Panc1 (cell line): Measurements from ENCODE around the gene LACRT. TPM values are rescaled to one million over a fixed set of nuclear protein-coding genes. Genes with fewer than 3 reads are reported as not detected.

Source experiments
- ATAC-seq: fragments of 200-7000 bp; cut with Tn5 transposase; 2 replicates; pipeline ENCODE4 v1.9.1; 2020; ENCODE audit warnings: mild to moderate bottlenecking, moderate library complexity
- BruUV-seq: library from RNA; stranded (reverse); fragments of 400-500 nt; replicated peaks from 2 replicates; lab custom pipeline; 2021; lab: Mats Ljungman, UMichigan
- CTCF ChIA-PET: fragments of 300-600 bp; sonication (Branson Sonifier 250); formaldehyde crosslinking; loops from one replicate; lab custom pipeline; 2022; ENCODE audit warnings: antibody characterized with exemption; lab: Charles Lee
- POLR2A ChIA-PET: fragments of 300-600 bp; sonication (Branson Sonifier 250); formaldehyde crosslinking; loops from one replicate; lab custom pipeline; 2022; ENCODE audit warnings: antibody characterized with exemption; lab: Charles Lee
- DNase-seq: peaks from one replicate; pipeline ENCODE4 v3.0.0-alpha.2; 2010; ENCODE audit warnings: low read depth, low spot score
- H3K27ac ChIP-seq: 2 replicates; pipeline ENCODE4 v1.5.1; 2011; ENCODE audit warnings: mild to moderate bottlenecking, low read length, inconsistent platforms
- H3K27me3 ChIP-seq: fragments of 200-500 bp; sonication (Bioruptor generic); 2 replicates; pipeline ENCODE4 v1.6.0; 2014; ENCODE audit warnings: low read length, inconsistent platforms; ENCODE audit not compliant: control insufficient read depth, insufficient read depth
- H3K36me3 ChIP-seq: fragments of 200-500 bp; sonication (Bioruptor generic); 2 replicates; pipeline ENCODE4 v1.5.1; 2014; ENCODE audit warnings: inconsistent platforms, mild to moderate bottlenecking, low read length, moderate library complexity; ENCODE audit not compliant: control insufficient read depth, insufficient read depth
- H3K4me1 ChIP-seq: 2 replicates; pipeline ENCODE4 v1.5.1; 2011; ENCODE audit warnings: inconsistent platforms, mild to moderate bottlenecking, low read length, moderate library complexity; ENCODE audit not compliant: control insufficient read depth, insufficient read depth
- H3K4me3 ChIP-seq, 2 experiments: 2 replicates each; pipeline ENCODE4 v1.5.1; 2011 to 2012; ENCODE audit warnings: low read depth in 2 of 2, low read length in 2 of 2, mild to moderate bottlenecking in 2 of 2, inconsistent platforms in 1 of 2, moderate library complexity in 1 of 2
- H3K9me3 ChIP-seq: fragments of 200-500 bp; sonication (Bioruptor generic); 2 replicates; pipeline ENCODE4 v1.5.1; 2014; ENCODE audit warnings: low read depth, mild to moderate bottlenecking, inconsistent platforms, low read length, moderate library complexity; ENCODE audit not compliant: control insufficient read depth, insufficient read depth
- POLR2AphosphoS5 ChIP-seq: IDR thresholded peaks from 2 replicates; pipeline ENCODE4 v1.6.1; 2012; ENCODE audit warnings: mild to moderate bottlenecking, low read depth, low read length, moderate library complexity
- SIN3A ChIP-seq: IDR thresholded peaks from 2 replicates; pipeline ENCODE4 v1.6.1; 2012; ENCODE audit warnings: low read depth, mild to moderate bottlenecking, low read length, moderate library complexity, borderline replicate concordance; ENCODE audit not compliant: insufficient read depth
- TCF7L2 ChIP-seq: IDR thresholded peaks from 2 replicates; pipeline ENCODE4 v1.6.1; 2011; ENCODE audit warnings: mild to moderate bottlenecking, low read depth, low read length, inconsistent platforms
- in situ Hi-C: cut with HindIII; loops from 2 replicates; pipeline ENCODE4 v1.10.0; 2016; ENCODE audit warnings: low sequenced_read_pairs, low pct_unique_long_range_greater_than_20kb
- intact Hi-C: fragments of 100-400 bp; cut with micrococcal nuclease; formaldehyde crosslinking; loops from one replicate; pipeline ENCODE4 v1.10.0; 2022; ENCODE audit not compliant: unreplicated experiment
- total RNA-seq: library from RNA; stranded (reverse); gene quantifications from one replicate; pipeline ENCODE4 v1.2.1, GENCODE V29; 2021; ENCODE audit not compliant: unreplicated experiment
- TF ChIP-seq, protein P1 (sequence below): fragments of 450-650 bp; IDR thresholded peaks from 2 replicates; pipeline ENCODE4 v1.5.1; 2017; ENCODE audit warnings: mild to moderate bottlenecking
- TF ChIP-seq, protein P2 (sequence below), 2 experiments: IDR thresholded peaks; 2 replicates each; pipeline ENCODE4 v1.6.1; 2011 to 2012; ENCODE audit warnings: low read depth in 2 of 2, control low read depth in 1 of 2, low read length in 1 of 2, mild to moderate bottlenecking in 1 of 2, moderate library complexity in 1 of 2; ENCODE audit not compliant: insufficient read depth in 1 of 2

LACRT gene
- total RNA-seq, 1 experiment from 2014 or later, result not detected

GRCh38 chr12:54586620-54587019, 48.1 kb downstream of the LACRT start:
- no peak overlapping the region for H3K4me3 ChIP-seq
- peak; percentile 28 for ATAC-seq
- intact Hi-C loops, result no loop called here

GRCh38 chr12:54585243-54585642, 49.5 kb downstream of the LACRT start:
- TF ChIP-seq, protein P1, sequence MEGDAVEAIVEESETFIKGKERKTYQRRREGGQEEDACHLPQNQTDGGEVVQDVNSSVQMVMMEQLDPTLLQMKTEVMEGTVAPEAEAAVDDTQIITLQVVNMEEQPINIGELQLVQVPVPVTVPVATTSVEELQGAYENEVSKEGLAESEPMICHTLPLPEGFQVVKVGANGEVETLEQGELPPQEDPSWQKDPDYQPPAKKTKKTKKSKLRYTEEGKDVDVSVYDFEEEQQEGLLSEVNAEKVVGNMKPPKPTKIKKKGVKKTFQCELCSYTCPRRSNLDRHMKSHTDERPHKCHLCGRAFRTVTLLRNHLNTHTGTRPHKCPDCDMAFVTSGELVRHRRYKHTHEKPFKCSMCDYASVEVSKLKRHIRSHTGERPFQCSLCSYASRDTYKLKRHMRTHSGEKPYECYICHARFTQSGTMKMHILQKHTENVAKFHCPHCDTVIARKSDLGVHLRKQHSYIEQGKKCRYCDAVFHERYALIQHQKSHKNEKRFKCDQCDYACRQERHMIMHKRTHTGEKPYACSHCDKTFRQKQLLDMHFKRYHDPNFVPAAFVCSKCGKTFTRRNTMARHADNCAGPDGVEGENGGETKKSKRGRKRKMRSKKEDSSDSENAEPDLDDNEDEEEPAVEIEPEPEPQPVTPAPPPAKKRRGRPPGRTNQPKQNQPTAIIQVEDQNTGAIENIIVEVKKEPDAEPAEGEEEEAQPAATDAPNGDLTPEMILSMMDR, result no peak
- TF ChIP-seq, protein P2, sequence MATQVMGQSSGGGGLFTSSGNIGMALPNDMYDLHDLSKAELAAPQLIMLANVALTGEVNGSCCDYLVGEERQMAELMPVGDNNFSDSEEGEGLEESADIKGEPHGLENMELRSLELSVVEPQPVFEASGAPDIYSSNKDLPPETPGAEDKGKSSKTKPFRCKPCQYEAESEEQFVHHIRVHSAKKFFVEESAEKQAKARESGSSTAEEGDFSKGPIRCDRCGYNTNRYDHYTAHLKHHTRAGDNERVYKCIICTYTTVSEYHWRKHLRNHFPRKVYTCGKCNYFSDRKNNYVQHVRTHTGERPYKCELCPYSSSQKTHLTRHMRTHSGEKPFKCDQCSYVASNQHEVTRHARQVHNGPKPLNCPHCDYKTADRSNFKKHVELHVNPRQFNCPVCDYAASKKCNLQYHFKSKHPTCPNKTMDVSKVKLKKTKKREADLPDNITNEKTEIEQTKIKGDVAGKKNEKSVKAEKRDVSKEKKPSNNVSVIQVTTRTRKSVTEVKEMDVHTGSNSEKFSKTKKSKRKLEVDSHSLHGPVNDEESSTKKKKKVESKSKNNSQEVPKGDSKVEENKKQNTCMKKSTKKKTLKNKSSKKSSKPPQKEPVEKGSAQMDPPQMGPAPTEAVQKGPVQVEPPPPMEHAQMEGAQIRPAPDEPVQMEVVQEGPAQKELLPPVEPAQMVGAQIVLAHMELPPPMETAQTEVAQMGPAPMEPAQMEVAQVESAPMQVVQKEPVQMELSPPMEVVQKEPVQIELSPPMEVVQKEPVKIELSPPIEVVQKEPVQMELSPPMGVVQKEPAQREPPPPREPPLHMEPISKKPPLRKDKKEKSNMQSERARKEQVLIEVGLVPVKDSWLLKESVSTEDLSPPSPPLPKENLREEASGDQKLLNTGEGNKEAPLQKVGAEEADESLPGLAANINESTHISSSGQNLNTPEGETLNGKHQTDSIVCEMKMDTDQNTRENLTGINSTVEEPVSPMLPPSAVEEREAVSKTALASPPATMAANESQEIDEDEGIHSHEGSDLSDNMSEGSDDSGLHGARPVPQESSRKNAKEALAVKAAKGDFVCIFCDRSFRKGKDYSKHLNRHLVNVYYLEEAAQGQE (IDR thresholded peaks at IDR 0.05; ENCODE audit: insufficient read depth in 1 of 2, low read depth in 2 of 2, low read length in 1 of 2), result no peak
- TF ChIP-seq POLR2AphosphoS5 (no peak), TCF7L2 (no peak), SIN3A (no peak)
- intact Hi-C loops, result no loop called here
- H3K4me3 ChIP-seq, result no peak overlapping the region
- CTCF ChIA-PET, result no interaction called here
- DNase-seq, result no peak
- H3K9me3 ChIP-seq, result no peaks in the 10 kb centered on the region
- BruUV-seq, result no TSS peak
- H3K36me3 ChIP-seq, result no peaks in the 10 kb centered on the region
- peaks cover 22% of the 10 kb centered on the region for H3K27me3 ChIP-seq
- ATAC-seq, result no peak
- no peaks in the 10 kb centered on the region; the same call in 1 of the 2 replicates for H3K4me1 ChIP-seq
- H3K27ac ChIP-seq, result no peak overlapping the region
- POLR2A ChIA-PET, result no interaction called here
- in situ Hi-C loops, result no loop called here

More at GRCh38 chr12:54586620-54587019, 48.1 kb downstream of the LACRT start:
- H3K27ac ChIP-seq, result no peak overlapping the region
- no TSS peak for BruUV-seq
- in situ Hi-C loops, result no loop called here
- peaks cover 24% of the 10 kb centered on the region for H3K27me3 ChIP-seq
- no peaks in the 10 kb centered on the region for H3K36me3 ChIP-seq
- no peak for DNase-seq
- TF ChIP-seq SIN3A (no peak), POLR2AphosphoS5 (no peak), TCF7L2 (no peak)
- TF ChIP-seq, protein P2 (IDR thresholded peaks at IDR 0.05; ENCODE audit: insufficient read depth in 1 of 2, low read depth in 2 of 2, low read length in 1 of 2), result no peak
- TF ChIP-seq, protein P1, result no peak
- no peaks in the 10 kb centered on the region; the same call in 1 of the 2 replicates for H3K4me1 ChIP-seq
- ChIA-PET CTCF (no interaction called here), POLR2A (interaction anchor here (0.6 kb wide), 1 partner anchor 59 kb away, joined by 3 read pairs; no protein-coding TSS in a partner anchor)
- no peaks in the 10 kb centered on the region for H3K9me3 ChIP-seq
